GM10847 (cell line): ENCODE data around the gene HIPK1.

Source experiments
- POLR2A ChIP-seq: IDR thresholded peaks from 2 replicates; pipeline ENCODE4 v1.6.1; 2011; ENCODE audit not compliant: insufficient read length; ENCODE audit errors: extremely low read depth

HIPK1 gene

DNA sequence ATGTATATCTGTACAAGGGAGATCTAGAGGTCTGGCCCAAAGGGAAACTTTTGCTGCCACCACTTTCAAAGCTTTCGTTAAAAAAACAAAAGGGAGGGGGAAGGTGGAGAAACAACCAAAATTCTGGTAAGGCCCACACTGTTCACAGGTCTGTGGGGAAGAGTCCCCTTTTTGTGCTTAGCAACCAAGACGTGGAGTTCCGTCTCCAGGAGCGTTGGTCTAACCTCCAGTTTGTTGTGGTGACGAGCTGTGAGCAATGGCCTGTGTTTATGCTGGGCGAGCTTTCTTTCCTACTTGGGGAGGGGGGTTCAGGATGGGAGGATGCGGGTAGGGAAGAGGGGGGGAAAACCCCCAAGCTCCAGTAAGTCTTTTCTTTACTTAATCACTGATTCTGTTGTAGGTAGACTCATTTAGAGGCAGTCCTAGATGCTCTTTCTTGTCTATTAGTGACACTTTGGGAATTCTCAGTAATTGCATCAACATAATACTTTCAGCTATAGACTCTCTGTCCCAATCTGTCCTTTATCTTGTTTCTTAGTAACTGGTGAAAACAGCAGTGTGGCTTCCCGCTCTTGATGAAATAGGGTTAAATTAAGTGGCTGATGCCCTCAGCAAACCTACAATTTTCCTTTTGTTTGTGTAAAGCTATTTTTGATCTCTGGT lies 1.5 kb downstream of the HIPK1 start:
- no peak for TF ChIP-seq POLR2A

DNA sequence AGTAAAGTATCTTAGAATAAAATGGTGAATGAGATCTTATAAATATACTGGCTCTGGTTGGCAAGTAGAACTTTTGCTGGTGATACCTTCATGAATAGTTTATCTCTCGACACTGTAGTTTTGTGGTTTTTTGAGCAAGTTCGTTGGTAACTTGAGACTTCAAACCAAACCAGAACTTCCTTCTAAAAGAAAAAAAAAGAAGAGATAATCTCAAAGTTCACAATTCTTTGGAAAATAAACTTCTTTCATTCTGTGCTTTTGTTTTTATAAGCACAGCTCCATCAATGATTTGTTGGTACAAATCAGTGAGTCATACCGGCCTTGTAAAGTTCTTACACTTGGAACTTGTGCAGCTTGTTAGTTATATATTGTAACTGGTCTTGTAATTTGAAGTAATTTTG lies 2.3 kb downstream of the HIPK1 start:
- TF ChIP-seq POLR2A: no peak

DNA sequence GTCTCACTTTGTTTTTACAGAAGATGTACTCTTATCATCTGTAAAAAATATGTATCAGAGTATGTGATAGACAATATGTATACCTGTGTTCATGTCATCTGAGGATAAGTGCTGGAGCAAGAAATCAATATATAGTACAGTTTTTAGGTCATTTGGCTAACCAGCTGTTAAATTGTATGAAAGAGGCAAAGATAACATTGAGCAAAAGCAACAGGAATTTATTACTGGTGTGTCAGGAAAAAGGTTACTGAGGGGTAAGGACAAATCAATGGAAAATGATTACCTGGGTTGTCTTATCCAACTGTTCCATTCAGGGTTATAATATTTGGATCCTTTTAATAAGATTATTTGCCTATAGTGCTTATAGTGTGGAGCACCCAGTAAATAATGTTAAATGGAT lies 4.9 kb downstream of the HIPK1 start:
- no peak for TF ChIP-seq POLR2A

DNA sequence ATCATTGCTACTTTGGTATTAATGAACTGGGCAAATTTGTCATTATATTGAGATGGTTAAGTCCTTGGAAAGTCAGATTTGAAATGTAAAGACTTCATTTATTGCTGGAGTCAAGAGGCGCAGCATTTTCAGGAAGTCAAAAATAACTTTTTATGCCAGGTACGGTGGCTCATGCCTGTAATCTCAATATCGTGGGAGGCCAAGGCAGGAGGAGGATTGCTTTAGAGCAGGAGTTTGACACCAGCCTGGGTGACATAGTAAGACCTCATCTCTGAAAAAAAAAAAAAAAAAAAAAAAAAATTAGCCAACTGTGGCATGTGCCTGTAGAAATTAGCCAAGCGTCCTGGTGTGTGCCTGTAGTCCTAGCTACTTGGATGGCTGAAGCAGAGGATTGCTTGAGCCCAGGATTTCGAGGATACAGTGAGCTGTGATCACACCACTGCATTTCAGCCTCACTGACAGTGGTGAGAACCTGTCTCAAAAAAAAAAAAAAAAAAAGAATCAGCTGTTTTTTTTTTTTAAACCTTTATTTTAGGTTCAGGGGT lies 5.5 kb downstream of the HIPK1 start:
- TF ChIP-seq POLR2A: no peak

DNA sequence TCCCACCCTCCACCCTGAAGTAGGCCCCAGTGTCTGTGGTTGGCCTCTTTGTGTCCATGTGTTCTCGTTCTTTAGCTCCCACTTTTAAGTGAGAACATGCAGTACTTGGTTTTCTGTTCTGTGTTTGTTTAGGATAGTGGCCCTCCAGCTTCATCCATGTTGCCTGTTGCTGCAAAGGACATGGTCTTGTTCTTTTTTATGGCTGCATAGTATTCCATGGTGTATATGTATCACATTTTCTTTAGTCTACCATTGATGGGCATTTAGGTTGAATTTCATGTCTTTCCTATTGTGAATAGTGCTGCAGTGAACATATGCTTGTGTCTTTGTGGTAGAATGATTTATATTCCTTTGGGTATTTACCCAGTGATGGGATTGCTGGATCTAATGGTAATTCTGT lies 6.1 kb downstream of the HIPK1 start:
- TF ChIP-seq POLR2A: no peak

DNA sequence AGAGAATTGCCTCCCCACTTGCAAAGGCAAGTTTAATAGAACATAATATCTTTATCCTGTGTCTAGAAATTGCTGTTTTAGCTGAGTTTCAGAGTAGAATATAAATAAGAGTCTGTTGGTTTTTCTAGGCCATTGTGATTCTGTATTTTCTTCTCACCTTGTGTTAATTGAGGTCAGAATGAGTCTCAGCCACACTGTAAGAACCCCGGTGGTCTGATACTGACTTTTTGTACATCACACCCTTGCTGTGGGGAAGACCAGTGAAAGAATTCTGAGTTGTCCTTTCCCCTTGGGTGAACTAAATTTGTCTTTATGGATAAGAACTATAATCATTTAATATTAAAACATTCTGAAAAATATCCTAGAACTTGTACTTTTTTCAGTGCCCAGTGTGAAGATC lies 6.8 kb downstream of the HIPK1 start:
- no peak for TF ChIP-seq POLR2A

DNA sequence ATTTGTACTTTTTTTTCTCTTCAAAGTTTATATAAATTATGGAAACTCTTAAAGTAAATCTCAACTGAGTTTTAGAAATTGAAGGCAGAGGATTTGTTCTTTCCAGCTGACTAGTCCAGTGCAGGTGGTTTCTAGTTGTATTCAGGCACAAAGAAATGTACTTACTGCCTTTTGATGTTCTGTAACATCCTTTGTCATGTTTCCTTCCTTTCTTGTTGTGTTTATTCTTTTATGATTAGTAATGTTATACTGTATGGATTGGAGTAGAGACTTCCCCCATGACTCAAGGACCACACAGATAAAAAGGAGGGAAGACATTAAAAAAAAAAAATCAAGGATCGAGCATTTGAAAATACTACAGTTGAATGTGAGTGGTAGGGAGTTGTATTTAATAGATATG lies 8.0 kb downstream of the HIPK1 start:
- no peak for TF ChIP-seq POLR2A

DNA sequence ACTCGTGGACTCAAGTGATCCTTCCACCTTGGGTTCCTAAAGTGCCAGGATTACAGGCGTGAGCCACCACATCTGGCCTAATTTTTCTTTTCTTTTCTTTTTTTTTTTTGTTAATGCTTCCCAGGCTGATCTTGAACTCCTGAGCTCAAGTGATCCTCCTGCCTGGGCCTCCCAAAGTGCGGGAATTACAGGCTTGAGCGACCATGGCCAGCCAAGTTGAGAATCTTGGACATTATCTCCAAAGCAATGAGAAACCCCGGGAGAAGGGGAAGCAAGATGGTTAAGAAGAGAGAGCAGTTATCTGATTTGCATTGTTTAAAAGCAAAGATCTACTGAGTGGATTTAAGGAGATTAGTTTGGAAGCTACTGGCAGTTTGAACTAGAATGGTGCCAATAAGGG lies 9.1 kb downstream of the HIPK1 start:
- no peak for TF ChIP-seq POLR2A

DNA sequence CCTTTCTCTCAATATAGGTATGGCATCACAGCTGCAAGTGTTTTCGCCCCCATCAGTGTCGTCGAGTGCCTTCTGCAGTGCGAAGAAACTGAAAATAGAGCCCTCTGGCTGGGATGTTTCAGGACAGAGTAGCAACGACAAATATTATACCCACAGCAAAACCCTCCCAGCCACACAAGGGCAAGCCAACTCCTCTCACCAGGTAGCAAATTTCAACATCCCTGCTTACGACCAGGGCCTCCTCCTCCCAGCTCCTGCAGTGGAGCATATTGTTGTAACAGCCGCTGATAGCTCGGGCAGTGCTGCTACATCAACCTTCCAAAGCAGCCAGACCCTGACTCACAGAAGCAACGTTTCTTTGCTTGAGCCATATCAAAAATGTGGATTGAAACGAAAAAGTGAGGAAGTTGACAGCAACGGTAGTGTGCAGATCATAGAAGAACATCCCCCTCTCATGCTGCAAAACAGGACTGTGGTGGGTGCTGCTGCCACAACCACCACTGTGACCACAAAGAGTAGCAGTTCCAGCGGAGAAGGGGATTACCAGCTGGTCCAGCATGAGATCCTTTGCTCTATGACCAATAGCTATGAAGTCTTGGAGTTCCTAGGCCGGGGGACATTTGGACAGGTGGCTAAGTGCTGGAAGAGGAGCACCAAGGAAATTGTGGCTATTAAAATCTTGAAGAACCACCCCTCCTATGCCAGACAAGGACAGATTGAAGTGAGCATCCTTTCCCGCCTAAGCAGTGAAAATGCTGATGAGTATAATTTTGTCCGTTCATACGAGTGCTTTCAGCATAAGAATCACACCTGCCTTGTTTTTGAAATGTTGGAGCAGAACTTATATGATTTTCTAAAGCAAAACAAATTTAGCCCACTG lies 11.5 kb downstream of the HIPK1 start:
- no peak for TF ChIP-seq POLR2A

DNA sequence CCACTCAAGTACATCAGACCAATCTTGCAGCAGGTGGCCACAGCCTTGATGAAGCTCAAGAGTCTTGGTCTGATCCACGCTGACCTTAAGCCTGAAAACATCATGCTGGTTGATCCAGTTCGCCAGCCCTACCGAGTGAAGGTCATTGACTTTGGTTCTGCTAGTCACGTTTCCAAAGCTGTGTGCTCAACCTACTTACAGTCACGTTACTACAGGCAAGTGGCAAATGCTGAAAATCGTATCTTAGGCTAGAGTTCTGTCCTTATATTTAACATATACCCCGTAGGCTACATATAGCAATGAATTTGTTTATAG lies 12.1 kb downstream of the HIPK1 start:
- TF ChIP-seq POLR2A: no peak

DNA sequence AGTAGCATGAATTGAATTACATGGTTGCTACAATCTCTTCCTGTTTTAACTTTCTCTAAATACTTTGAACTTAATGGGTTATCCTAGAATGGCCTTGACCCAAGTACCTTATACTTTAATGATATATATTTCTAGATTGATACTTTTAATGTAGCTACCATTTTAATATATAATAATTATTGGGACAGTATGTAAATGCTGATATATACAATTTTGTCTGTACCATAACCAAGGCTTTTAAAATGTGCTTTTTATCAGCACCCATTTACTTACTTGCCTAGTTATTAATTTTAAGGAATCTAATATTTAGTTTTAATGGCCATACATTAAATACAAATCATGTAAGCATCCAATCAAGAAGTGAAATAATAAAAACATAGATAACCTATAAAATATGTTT lies 13.4 kb downstream of the HIPK1 start:
- TF ChIP-seq POLR2A: no peak

DNA sequence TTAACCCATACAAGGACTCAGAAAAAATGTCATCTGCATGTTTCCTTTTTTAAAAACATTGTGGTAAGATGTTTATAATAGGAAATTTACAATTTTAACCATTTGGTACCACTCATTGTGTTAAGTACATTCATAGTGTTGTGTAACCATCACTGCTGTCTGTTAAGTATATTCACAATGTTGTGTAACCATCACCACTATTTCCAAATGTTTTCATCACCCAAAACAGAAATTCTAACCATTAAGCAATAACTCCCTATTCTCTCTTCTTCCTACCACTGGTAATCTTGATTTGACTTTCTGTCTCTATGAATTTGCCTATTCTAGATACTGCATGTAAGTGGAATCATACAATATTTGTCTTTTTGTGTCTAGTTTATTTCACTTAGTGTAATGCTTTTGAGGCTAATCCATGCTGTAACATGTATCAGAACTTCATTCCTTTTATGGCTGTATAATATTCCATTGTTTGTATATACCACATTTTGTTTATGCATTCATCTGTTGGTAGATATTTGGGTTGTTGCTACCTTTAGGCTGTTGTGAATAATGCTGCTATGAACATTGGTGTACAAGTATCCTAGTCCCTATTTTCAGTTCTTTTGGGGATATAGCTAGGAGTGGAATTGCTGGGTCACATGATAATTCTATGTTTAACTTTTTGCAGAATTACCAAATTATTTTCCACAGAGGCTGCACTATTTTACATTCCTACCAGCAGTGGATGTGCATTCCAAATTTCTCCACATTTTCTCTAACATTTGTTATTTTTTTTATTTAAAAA lies 14.1 kb downstream of the HIPK1 start:
- TF ChIP-seq POLR2A: no peak

DNA sequence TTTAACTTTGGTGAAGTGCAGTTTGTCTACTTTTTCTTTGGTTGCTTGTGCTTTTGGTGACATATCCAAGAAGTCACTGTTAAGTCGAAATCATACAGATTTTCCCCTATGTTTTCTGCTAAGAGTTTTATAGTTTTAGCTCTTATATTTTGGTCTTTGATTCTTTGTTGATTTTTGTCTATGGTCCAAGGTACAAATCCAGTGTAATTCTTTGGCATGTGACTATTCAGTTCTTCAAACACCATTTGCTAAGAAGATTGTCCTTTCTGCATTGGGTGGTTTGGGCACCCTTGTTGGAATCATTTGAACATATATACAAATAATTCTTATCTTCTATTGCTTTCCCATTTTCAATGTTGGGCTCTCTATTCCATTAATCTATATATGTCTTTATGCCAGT lies 16.2 kb downstream of the HIPK1 start:
- no peak for TF ChIP-seq POLR2A

DNA sequence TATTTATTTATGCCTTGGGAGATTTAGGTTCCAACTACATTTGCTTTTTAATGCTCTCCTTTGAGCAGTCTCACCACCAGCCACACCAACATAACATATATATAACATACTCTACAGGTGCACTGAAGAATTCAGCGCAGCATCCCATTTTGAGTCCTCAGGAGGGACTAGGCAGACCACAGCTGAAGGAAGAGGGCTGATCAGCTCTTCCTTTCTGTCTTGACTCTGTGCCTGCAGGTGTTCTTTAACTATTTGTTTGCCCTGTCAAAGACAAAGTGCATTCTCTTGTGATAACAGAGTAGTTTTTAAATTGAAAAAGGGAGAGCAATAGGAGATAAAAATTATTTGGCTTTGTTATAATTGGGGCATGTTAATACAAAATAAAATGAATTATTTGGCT lies 17.0 kb downstream of the HIPK1 start:
- TF ChIP-seq POLR2A: no peak

DNA sequence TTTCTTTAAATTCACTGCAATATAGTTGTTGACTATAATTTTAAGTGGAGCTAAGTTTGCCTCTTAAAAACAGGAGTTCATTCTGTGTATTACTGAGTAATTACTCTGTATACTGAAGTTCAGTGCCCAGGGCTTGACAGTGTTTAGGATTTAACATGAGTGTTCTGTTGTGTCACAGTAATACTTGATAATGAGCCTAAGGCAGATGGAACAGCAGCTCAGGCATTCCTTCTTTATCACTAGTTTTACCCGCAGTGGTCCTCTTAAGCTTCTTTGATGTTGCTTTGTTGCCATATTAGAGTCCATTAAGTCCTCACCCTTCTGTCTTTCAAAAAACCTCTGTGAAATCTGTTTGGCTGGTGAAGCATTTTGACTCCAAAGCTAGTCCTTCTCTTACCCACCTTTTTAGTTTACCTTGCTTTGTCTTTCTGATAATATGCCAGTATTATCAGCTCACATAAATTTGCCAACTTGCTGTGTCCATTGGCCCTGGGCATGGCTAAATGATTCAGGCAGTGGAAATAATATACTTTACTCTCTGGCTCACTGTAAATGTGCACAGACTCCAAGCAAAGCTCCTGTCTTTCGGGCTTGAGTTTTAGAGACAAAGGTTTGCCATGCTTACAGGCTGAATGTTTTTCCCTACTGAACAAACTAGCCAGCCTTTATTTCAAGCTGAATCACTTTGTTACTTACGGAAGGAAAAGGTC lies 17.7 kb downstream of the HIPK1 start:
- no peak for TF ChIP-seq POLR2A
